GM19467 (cell line): Measurements from ENCODE around the gene MEIOSIN.

ENCODE experiments used
- ATAC-seq: cut with Tn5 transposase; IDR thresholded peaks from one replicate; pipeline ENCODE4 v1.9.1; 2021; ENCODE audit warnings: mild to moderate bottlenecking, moderate library complexity; ENCODE audit not compliant: unreplicated experiment

The MEIOSIN gene

GRCh38 chr19:45779231-45780145 is 46.2 kb downstream of the MEIOSIN start:
- ATAC-seq: peak; percentile 67

GRCh38 chr19:45780146-45780447 is 46.9 kb downstream of the MEIOSIN start:
- no peak for ATAC-seq

- ATAC-seq: no peak
These were observed 47.4 kb downstream of the MEIOSIN start for GRCh38 chr19:45780448-45781213.

- ATAC-seq: no peak
These were observed 48.2 kb downstream of the MEIOSIN start for GRCh38 chr19:45781214-45782161.

- ATAC-seq: no peak
These were observed 49.0 kb downstream of the MEIOSIN start, which contains the start of gene DMPK for GRCh38 chr19:45782162-45782691. DMPK (minus strand) TSS chr19:45782490; CDS start chr19:45782352, 138 bp downstream.

GRCh38 chr19:45782820-45783785 is 49.9 kb downstream of the MEIOSIN start:
- ATAC-seq: no peak

- no peak for ATAC-seq
These were observed 50.9 kb downstream of the MEIOSIN start for GRCh38 chr19:45784096-45784495.

GRCh38 chr19:45785097-45785496 is 51.9 kb downstream of the MEIOSIN start:
- no peak for ATAC-seq

- ATAC-seq: no peak
These were observed 52.7 kb downstream of the MEIOSIN start for GRCh38 chr19:45785781-45786532.

- no peak for ATAC-seq
These were observed 53.3 kb downstream of the MEIOSIN start for GRCh38 chr19:45786533-45786894.

GRCh38 chr19:45789035-45789786 is 56.0 kb downstream of the MEIOSIN start:
- ATAC-seq: no peak

GRCh38 chr19:45790942-45791341 is 57.7 kb downstream of the MEIOSIN start:
- ATAC-seq: no peak

GRCh38 chr19:45791744-45792469 is 58.7 kb downstream of the MEIOSIN start:
- peak; percentile 18 for ATAC-seq

GRCh38 chr19:45792470-45793177 is 59.4 kb downstream of the MEIOSIN start, which contains the start of gene DMWD:
DMWD (minus strand) TSS chr19:45792845; CDS start chr19:45792756, 89 bp downstream.
- ATAC-seq: peak; percentile 86

GRCh38 chr19:45793178-45793564 is 59.9 kb downstream of the MEIOSIN start:
- ATAC-seq: no peak

- ATAC-seq: no peak
These were observed 60.6 kb downstream of the MEIOSIN start for GRCh38 chr19:45793876-45794275.

GRCh38 chr19:45794627-45795026 is 61.4 kb downstream of the MEIOSIN start:
- ATAC-seq: no peak
